Upper lobe of left lung (tissue), 4 donors: ENCODE results near the gene CYP26B1.

Source experiments
- CTCF ChIP-seq, 6 experiments: fragments of 450-650 bp in 4 of 6; fragments of 200-600 bp in 2 of 6; sonication (generic) in 2 of 6; IDR thresholded peaks; one replicate each; pipeline ENCODE4 v1.5.1; 2016 to 2019; ENCODE audit warnings: antibody characterized with exemption in 6 of 6
- EP300 ChIP-seq, 4 donors: sonication (generic); formaldehyde crosslinking; IDR thresholded peaks; one replicate each; pipeline ENCODE4 v1.5.1; 2017; ENCODE audit warnings: antibody characterized with exemption in 4 of 4, control low read depth in 2 of 4
- POLR2A ChIP-seq, 4 donors: fragments of 450-650 bp; IDR thresholded peaks; one replicate each; pipeline ENCODE4 v1.5.1; 2016 to 2017; ENCODE audit warnings: antibody characterized with exemption in 4 of 4, mild to moderate bottlenecking in 2 of 4
- POLR2AphosphoS5 ChIP-seq, 2 donors: sonication (generic); formaldehyde crosslinking; IDR thresholded peaks; one replicate each; pipeline ENCODE4 v1.5.1; 2017; ENCODE audit warnings: antibody characterized with exemption in 2 of 2

DNA sequence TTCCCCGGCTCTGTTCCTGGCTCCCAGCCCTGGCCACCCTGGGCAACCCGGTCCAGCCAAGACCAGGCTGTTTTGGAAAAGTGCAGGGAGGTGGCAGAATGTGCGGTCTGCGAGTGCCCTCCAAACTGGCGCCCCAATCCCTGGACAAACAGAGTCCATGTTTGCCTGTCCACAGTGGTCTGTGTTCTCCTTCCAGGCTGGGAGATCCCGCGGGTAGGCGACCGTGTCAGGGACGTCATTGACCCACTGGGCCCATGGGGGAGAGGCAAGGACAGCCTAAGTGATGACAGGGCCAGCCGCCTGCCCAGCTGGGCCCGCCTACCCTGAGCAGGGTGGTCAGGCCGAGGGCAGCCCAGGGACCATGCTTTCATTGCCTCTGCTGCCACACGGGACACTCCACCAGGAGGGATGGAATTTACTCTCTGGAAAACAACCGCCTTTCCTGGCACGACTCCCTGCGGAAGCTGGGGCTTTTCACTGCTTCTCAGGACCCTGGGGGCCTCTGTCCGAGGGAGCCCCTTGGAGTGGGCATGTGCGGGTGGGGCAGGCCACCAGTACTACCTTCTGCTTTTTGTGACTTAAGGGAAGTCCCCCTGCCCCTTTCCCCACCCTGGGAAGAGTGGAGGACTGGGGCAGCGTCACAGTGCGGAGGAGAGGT is 20.1 kb downstream of the CYP26B1 start:
- no peak for TF ChIP-seq CTCF (IDR thresholded peaks at IDR 0.05)
- TF ChIP-seq EP300 (IDR thresholded peaks at IDR 0.05): no peak
- TF ChIP-seq POLR2AphosphoS5 (IDR thresholded peaks at IDR 0.05): no peak
- no peak for TF ChIP-seq POLR2A (IDR thresholded peaks at IDR 0.05)
